GM23338 (cell line): Measurements from ENCODE around the gene MRPL23. TPM values are rescaled to one million over a fixed set of nuclear protein-coding genes. Genes with fewer than 3 reads are reported as not detected.

Source experiments
- ATAC-seq: fragments of 200-7000 bp; cut with Tn5 transposase; 3 replicates; pipeline ENCODE4 v1.9.1; 2020
- DNase-seq: peaks from one replicate; pipeline ENCODE4 v3.0.0-alpha.2; 2015; ENCODE audit warnings: low spot score
- H2AFZ ChIP-seq: fragments of 200-600 bp; sonication (generic); 2 replicates; pipeline ENCODE4 v1.8.0; 2016; ENCODE audit warnings: antibody characterized with exemption, mild to moderate bottlenecking, moderate library complexity
- H3F3A ChIP-seq: fragments of 200-600 bp; sonication (generic); replicated peaks from 2 replicates; pipeline ENCODE4 v1.8.0; 2017; ENCODE audit warnings: antibody characterized with exemption, mixed run types, low read depth
- H3K27ac ChIP-seq: fragments of 200-600 bp; sonication (generic); 2 replicates; pipeline ENCODE4 v1.6.1; 2016; ENCODE audit warnings: low read depth
- H3K27me3 ChIP-seq: fragments of 200-600 bp; sonication (generic); 2 replicates; pipeline ENCODE4 v1.8.0; 2016; ENCODE audit warnings: mild to moderate bottlenecking, mixed run types, moderate library complexity; ENCODE audit not compliant: insufficient read depth
- H3K36me3 ChIP-seq: fragments of 200-600 bp; sonication (generic); 2 replicates; pipeline ENCODE4 v1.8.0; 2016; ENCODE audit warnings: mild to moderate bottlenecking; ENCODE audit not compliant: insufficient read depth
- H3K4me1 ChIP-seq: fragments of 200-600 bp; sonication (generic); 2 replicates; pipeline ENCODE4 v1.8.0; 2016; ENCODE audit warnings: mild to moderate bottlenecking, moderate library complexity; ENCODE audit not compliant: insufficient read depth
- H3K4me2 ChIP-seq: fragments of 200-600 bp; sonication (generic); 2 replicates; pipeline ENCODE4 v1.7.1; 2017; ENCODE audit warnings: mixed run types
- H3K4me3 ChIP-seq: fragments of 200-600 bp; sonication (generic); 2 replicates; pipeline ENCODE4 v1.6.1; 2016; ENCODE audit warnings: mixed run types
- H3K79me2 ChIP-seq: fragments of 200-600 bp; sonication (generic); replicated peaks from 2 replicates; pipeline ENCODE4 v1.8.0; 2017; ENCODE audit warnings: mild to moderate bottlenecking; ENCODE audit not compliant: insufficient read depth
- H3K9me2 ChIP-seq: fragments of 200-600 bp; sonication (generic); 2 replicates; pipeline ENCODE4 v1.8.0; 2017; ENCODE audit not compliant: insufficient read depth
- H4K20me1 ChIP-seq: fragments of 200-600 bp; sonication (generic); replicated peaks from 2 replicates; pipeline ENCODE4 v1.8.0; 2017; ENCODE audit warnings: mild to moderate bottlenecking; ENCODE audit not compliant: insufficient read depth
- H3K27ac Mint-ChIP-seq: 2 replicates; pipeline ENCODE4 v1.8.0; 2020; ENCODE audit warnings: inconsistent platforms, mild to moderate bottlenecking, moderate library complexity, mixed read lengths
- H3K27me3 Mint-ChIP-seq: 3 replicates; pipeline ENCODE4 v1.8.0; 2022; ENCODE audit warnings: low read depth, mild to moderate bottlenecking, moderate library complexity, mixed read lengths, inconsistent platforms; ENCODE audit not compliant: insufficient read depth, poor library complexity
- H3K36me3 Mint-ChIP-seq: 3 replicates; pipeline ENCODE4 v1.8.0; 2021; ENCODE audit warnings: low read depth, mild to moderate bottlenecking, inconsistent platforms, moderate library complexity, mixed read lengths
- H3K4me1 Mint-ChIP-seq: 3 replicates; pipeline ENCODE4 v1.8.0; 2020; ENCODE audit warnings: mild to moderate bottlenecking, inconsistent platforms, mixed read lengths
- H3K4me3 Mint-ChIP-seq: 3 replicates; pipeline ENCODE4 v1.8.0; 2021; ENCODE audit warnings: moderate library complexity, mild to moderate bottlenecking, inconsistent platforms, mixed read lengths
- H3K9me3 Mint-ChIP-seq: 3 replicates; pipeline ENCODE4 v1.8.0; 2020; ENCODE audit warnings: moderate library complexity, mild to moderate bottlenecking, inconsistent platforms, mixed read lengths
- CREB1 ChIP-seq: fragments of 250-450 bp; sonication (Bioruptor Pico); IDR thresholded peaks from 2 replicates; pipeline ENCODE4 v1.5.0; 2020; ENCODE audit warnings: low read depth, mild to moderate bottlenecking, moderate library complexity
- CTCF ChIP-seq, 2 experiments: fragments of 200-600 bp in 1 of 2; sonication (generic) in 1 of 2; conservative IDR thresholded peaks; 2 replicates each; pipeline versions ENCODE4 v1.5.1 to v1.6.1; 2016 to 2017; ENCODE audit warnings: antibody characterized with exemption in 2 of 2, low read depth in 2 of 2, mild to moderate bottlenecking in 2 of 2, moderate library complexity in 1 of 2
- ETS1 ChIP-seq: IDR thresholded peaks from 2 replicates; pipeline ENCODE4 v1.6.1; 2016; ENCODE audit warnings: antibody characterized with exemption
- EZH2 ChIP-seq: fragments of 200-600 bp; sonication (generic); IDR thresholded peaks from one replicate; pipeline ENCODE4 v1.8.0; 2017; ENCODE audit warnings: antibody characterized with exemption, mild to moderate bottlenecking, low read depth; ENCODE audit not compliant: unreplicated experiment
- EZH2phosphoT487 ChIP-seq: fragments of 200-600 bp; sonication (generic); IDR thresholded peaks from one replicate; pipeline ENCODE4 v1.8.1; 2018; ENCODE audit warnings: antibody characterized with exemption; ENCODE audit not compliant: unreplicated experiment
- JUNB ChIP-seq: IDR thresholded peaks from one replicate; pipeline ENCODE4 v1.6.1; 2016; ENCODE audit warnings: antibody characterized with exemption; ENCODE audit not compliant: unreplicated experiment
- NANOG ChIP-seq: IDR thresholded peaks from 2 replicates; pipeline ENCODE4 v1.6.1; 2016; ENCODE audit warnings: antibody characterized with exemption, borderline replicate concordance
- POLR2AphosphoS5 ChIP-seq: IDR thresholded peaks from 2 replicates; pipeline ENCODE4 v1.6.1; 2016; ENCODE audit warnings: antibody characterized with exemption, low read depth
- REST ChIP-seq: IDR thresholded peaks from one replicate; pipeline ENCODE4 v1.6.1; 2018; ENCODE audit warnings: antibody characterized with exemption; ENCODE audit not compliant: unreplicated experiment
- STAT1 ChIP-seq: IDR thresholded peaks from one replicate; pipeline ENCODE4 v1.6.1; 2016; ENCODE audit warnings: antibody characterized with exemption; ENCODE audit not compliant: unreplicated experiment
- ZNF114 ChIP-seq: fragments of 250-450 bp; sonication (Bioruptor Pico); IDR thresholded peaks from 2 replicates; pipeline ENCODE4 v1.5.0; 2020; ENCODE audit warnings: mild to moderate bottlenecking, moderate library complexity
- ZNF331 ChIP-seq: fragments of 250-450 bp; sonication (Bioruptor Pico); IDR thresholded peaks from 2 replicates; pipeline ENCODE4 v1.5.0; 2020; ENCODE audit warnings: low read depth, mild to moderate bottlenecking, moderate library complexity
- ZNF462 ChIP-seq: fragments of 250-450 bp; sonication (Bioruptor Pico); IDR thresholded peaks from 2 replicates; pipeline ENCODE4 v1.5.0; 2020; ENCODE audit warnings: mild to moderate bottlenecking, moderate library complexity
- polyA plus RNA-seq: library from polyadenylated mRNA; unstranded; fragments of >200 nt; fragmentation: Nextera tagmentation; extraction: Ambion mirVana; gene quantifications from 2 replicates; pipeline ENCODE4 v1.2.1, GENCODE V29; 2016
- total RNA-seq: library from RNA; depleted of rRNA; stranded (reverse); fragments of >200 nt; shearing (Covaris generic); gene quantifications from 2 replicates; pipeline ENCODE4 v1.2.3, GENCODE V29; 2014

MRPL23 gene
- total and polyA plus RNA-seq, 2 experiments from 2014 or later = 84.7 to 91.5 TPM

- Mint-ChIP-seq H3K4me3 (no peak overlapping the region), H3K9me3 (no peaks in the 10 kb centered on the region), H3K27me3 (peaks cover 2% of the 10 kb centered on the region), H3K27ac (no peak overlapping the region), H3K4me1 (no peaks in the 10 kb centered on the region), H3K36me3 (no peaks in the 10 kb centered on the region)
- H3K4me1 ChIP-seq = no peaks in the 10 kb centered on the region
- no peaks in the 10 kb centered on the region for H3K27me3 ChIP-seq
- no peak for TF ChIP-seq EZH2
- no peak for TF ChIP-seq CTCF (conservative IDR thresholded peaks at IDR 0.05; ENCODE audit: low read depth in 2 of 2)
- TF ChIP-seq STAT1 = no peak
- no peak for TF ChIP-seq JUNB
- TF ChIP-seq NANOG = no peak
- TF ChIP-seq ZNF462 = no peak
- no peak for TF ChIP-seq CREB1 (CRISPR knock-in tag)
- TF ChIP-seq POLR2AphosphoS5 = no peak
- no peak for TF ChIP-seq REST
- TF ChIP-seq ZNF114 (CRISPR knock-in tag) = no peak
- no peak for TF ChIP-seq ETS1
- TF ChIP-seq ZNF331 (CRISPR knock-in tag) = no peak
- TF ChIP-seq EZH2phosphoT487 = no peak
- H3K79me2 ChIP-seq = no peaks in the 10 kb centered on the region
- no peaks in the 10 kb centered on the region for H3K36me3 ChIP-seq
- H3K4me3 ChIP-seq = no peak overlapping the region
- no peak for ATAC-seq
- H3K4me2 ChIP-seq = no peak overlapping the region
- H3F3A ChIP-seq = no peaks in the 10 kb centered on the region
- no peaks in the 10 kb centered on the region for H4K20me1 ChIP-seq
- no peak overlapping the region for H2AFZ ChIP-seq
- DNase-seq = no peak
- H3K27ac ChIP-seq = no peak overlapping the region
- H3K9me2 ChIP-seq = no peaks in the 10 kb centered on the region
These were observed 24.6 kb upstream of the MRPL23 start for GRCh38 chr11:1922481-1923081.
